Measurements from ENCODE around the gene CCNJL.

The CCNJL gene

DNA sequence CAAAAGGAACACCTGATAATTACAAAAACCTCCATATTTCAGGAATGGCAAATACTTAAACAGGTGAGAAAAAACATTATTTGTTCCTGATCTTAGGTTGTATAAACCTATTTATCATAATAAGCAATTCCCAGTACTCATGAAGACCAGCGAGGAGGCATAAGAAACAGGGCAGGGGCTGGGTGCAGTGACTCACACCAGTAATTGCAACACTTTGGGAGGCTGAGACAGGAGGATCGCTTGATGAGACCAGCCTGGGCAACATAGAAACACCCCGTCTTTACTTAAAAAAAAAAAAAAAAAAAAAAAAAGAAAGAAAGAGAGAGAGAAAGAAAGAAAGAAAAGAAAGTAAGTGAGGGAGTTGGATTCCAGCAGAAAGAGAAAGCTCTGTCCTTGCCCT, 21.6 kb downstream of the CCNJL start:
- no peak overlapping the region for H3K9ac ChIP-seq (ENCODE audit: low read depth, low read length)
- H3K4me1 ChIP-seq (ENCODE audit: control insufficient read depth, insufficient read depth, low read length): peaks cover 46% of the 10 kb centered on the region
- no peaks in the 10 kb centered on the region for H3K36me3 ChIP-seq (ENCODE audit: control insufficient read depth, insufficient read depth, low read length)
- H3K27me3 ChIP-seq (ENCODE audit: control insufficient read depth, insufficient read depth, low read length): no peaks in the 10 kb centered on the region
- no peak overlapping the region for H3K4me3 ChIP-seq (ENCODE audit: low read depth, low read length)
- no peak overlapping the region for H3K27ac ChIP-seq (ENCODE audit: low read depth, low read length)
- no peaks in the 10 kb centered on the region for H3K9me3 ChIP-seq (ENCODE audit: control insufficient read depth, insufficient read depth, low read length)

DNA sequence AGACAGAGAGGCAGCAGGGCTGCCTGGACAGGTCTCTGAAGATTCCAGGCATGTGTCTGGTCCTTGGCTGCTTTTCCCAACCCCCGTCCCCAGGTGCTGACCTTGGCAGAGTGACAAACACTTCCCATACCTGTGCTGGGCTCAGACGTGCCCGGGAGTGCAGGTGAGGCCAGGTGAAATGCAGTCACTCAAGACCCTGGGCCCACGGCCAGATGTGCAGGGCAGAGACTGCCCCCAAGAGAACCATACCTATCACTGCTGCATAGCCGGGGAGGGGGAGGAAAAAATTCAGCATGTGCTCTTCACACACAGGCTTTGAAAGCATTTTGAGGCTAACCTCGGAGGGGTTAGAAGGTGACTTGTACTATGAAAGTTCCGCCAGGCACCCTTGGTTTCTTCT, 22.6 kb downstream of the CCNJL start:
- Histone ChIP-seq H3K9ac (ENCODE audit: low read depth, low read length) (peak overlapping the region; percentile 32), H3K4me1 (ENCODE audit: control insufficient read depth, insufficient read depth, low read length) (peaks cover 44% of the 10 kb centered on the region), H3K4me3 (ENCODE audit: low read depth, low read length) (no peak overlapping the region), H3K27ac (ENCODE audit: low read depth, low read length) (peak overlapping the region; percentile 21), H3K9me3 (ENCODE audit: control insufficient read depth, insufficient read depth, low read length) (no peaks in the 10 kb centered on the region), H3K27me3 (ENCODE audit: control insufficient read depth, insufficient read depth, low read length) (no peaks in the 10 kb centered on the region), H3K36me3 (ENCODE audit: control insufficient read depth, insufficient read depth, low read length) (0 out of 2 replicates have a peak, but pooled peaks cover 3% of the 10 kb centered on the region)

DNA sequence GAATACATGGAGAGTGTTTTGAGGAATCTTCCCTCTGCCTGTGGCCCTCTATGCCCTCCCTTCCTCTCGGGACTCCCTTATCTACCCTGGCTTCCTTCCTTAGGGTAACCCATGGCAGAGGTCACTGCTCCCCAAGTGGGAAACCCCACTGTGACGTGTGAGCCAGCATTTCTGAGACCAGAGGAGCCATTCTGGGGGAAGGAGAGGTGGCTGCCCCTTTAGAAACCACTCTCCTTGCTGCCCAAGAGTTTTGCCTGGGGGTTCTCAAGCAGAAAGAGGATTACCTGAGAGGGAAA, 23.1 kb downstream of the CCNJL start:
- no peaks in the 10 kb centered on the region for H3K27me3 ChIP-seq (ENCODE audit: control insufficient read depth, insufficient read depth, low read length)
- 0 out of 2 replicates have a peak, but pooled peaks cover 5% of the 10 kb centered on the region for H3K36me3 ChIP-seq (ENCODE audit: control insufficient read depth, insufficient read depth, low read length)
- no peaks in the 10 kb centered on the region for H3K9me3 ChIP-seq (ENCODE audit: control insufficient read depth, insufficient read depth, low read length)
- H3K27ac ChIP-seq (ENCODE audit: low read depth, low read length): peak overlapping the region; percentile 21
- peaks cover 40% of the 10 kb centered on the region for H3K4me1 ChIP-seq (ENCODE audit: control insufficient read depth, insufficient read depth, low read length)
- H3K9ac ChIP-seq (ENCODE audit: low read depth, low read length): peak overlapping the region; percentile 32; the same call in 1 of the 2 replicates
- no peak overlapping the region for H3K4me3 ChIP-seq (ENCODE audit: low read depth, low read length)

DNA sequence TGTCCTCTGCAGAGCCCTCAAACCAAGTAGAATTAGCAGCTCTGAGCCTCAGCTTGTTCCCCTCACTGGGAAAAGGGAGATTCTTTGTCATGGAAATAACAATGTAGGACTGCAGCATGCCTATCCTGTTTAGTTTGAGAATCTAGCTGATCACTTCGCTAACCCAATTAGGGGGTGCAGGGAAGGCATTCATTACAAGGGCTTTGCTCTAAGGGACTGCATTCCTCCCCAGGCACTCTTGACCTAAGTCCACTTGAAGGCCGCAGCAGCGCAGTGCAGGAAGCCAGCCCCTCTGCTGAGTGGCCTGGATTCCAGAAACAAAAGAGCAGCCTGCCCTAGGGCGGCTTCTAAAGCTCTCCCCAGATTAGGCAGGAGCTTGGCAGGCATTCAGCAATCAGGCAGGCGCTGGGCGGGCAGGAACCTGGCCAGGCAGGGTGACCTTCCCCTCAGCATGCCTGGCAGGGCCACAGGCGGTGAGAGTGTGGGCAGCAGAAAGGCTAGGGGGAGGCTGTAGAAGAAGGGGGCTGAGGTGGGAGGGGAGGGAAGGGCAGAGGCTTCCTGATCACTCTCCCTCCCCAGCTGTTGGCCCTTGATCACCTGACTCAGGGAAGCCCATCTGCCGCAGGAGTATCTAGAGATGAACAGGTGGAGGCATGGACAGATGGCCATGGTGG, 24.8 kb downstream of the CCNJL start:
- H3K9me3 ChIP-seq (ENCODE audit: control insufficient read depth, insufficient read depth, low read length): no peaks in the 10 kb centered on the region
- H3K36me3 ChIP-seq (ENCODE audit: control insufficient read depth, insufficient read depth, low read length): 0 out of 2 replicates have a peak, but pooled peaks cover 5% of the 10 kb centered on the region
- peaks cover 30% of the 10 kb centered on the region for H3K4me1 ChIP-seq (ENCODE audit: control insufficient read depth, insufficient read depth, low read length)
- H3K4me3 ChIP-seq (ENCODE audit: low read depth, low read length): 0 out of 2 replicates have a peak overlapping the region, but pooled peaks have one; percentile 1
- H3K27me3 ChIP-seq (ENCODE audit: control insufficient read depth, insufficient read depth, low read length): no peaks in the 10 kb centered on the region
- 0 out of 2 replicates have a peak overlapping the region, but pooled peaks have one; percentile 12 for H3K9ac ChIP-seq (ENCODE audit: low read depth, low read length)
- peak overlapping the region; percentile 96 for H3K27ac ChIP-seq (ENCODE audit: low read depth, low read length)

DNA sequence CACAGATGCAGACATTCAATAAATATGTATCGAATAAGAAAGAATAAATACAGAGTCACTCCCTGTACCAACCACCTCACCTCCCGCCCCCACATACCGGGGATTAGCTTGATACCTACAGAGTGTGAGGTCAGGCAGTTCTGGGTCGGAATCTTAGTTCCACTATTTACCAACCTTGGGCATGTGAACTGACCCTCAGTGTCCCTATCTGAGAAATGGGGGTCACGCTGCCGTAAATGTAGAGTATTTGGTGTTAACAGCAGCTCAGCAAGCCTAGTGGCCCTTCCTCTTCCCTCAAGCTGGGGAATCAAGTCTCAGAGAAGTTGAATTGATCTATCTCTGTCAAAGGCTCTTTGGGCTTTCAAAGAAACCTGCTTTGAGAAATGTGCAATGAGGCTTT, 25.4 kb downstream of the CCNJL start:
- H3K9ac ChIP-seq (ENCODE audit: low read depth, low read length): 0 out of 2 replicates have a peak overlapping the region, but pooled peaks have one; percentile 6
- H3K36me3 ChIP-seq (ENCODE audit: control insufficient read depth, insufficient read depth, low read length): 0 out of 2 replicates have a peak, but pooled peaks cover 5% of the 10 kb centered on the region
- H3K27ac ChIP-seq (ENCODE audit: low read depth, low read length): peak overlapping the region; percentile 96
- peaks cover 30% of the 10 kb centered on the region for H3K4me1 ChIP-seq (ENCODE audit: control insufficient read depth, insufficient read depth, low read length)
- H3K9me3 ChIP-seq (ENCODE audit: control insufficient read depth, insufficient read depth, low read length): no peaks in the 10 kb centered on the region
- no peaks in the 10 kb centered on the region for H3K27me3 ChIP-seq (ENCODE audit: control insufficient read depth, insufficient read depth, low read length)
- H3K4me3 ChIP-seq (ENCODE audit: low read depth, low read length): 0 out of 2 replicates have a peak overlapping the region, but pooled peaks have one; percentile 1

DNA sequence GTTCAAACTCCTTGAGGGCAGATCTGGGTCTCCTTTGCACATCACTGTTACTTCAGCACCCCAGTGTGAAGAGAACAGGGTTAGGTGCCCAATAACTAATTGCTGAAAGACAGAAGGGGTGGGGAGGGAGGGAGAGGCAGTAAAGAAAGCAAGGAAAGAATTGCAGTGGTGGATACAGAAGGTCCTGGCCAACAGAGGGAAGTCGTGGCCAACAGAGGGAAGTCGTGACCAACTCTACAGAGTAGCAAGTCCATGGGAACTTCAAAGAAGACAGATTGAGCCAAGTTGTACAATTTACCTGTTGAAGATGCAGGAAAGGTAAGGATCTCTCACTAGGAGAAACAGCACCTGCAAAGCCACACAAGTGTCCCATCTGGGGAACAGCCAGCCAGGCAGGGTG, 27.0 kb downstream of the CCNJL start:
- Histone ChIP-seq H3K36me3 (ENCODE audit: control insufficient read depth, insufficient read depth, low read length) (peaks cover 8% of the 10 kb centered on the region; the same call in 1 of the 2 replicates), H3K4me1 (ENCODE audit: control insufficient read depth, insufficient read depth, low read length) (peaks cover 36% of the 10 kb centered on the region), H3K9me3 (ENCODE audit: control insufficient read depth, insufficient read depth, low read length) (no peaks in the 10 kb centered on the region), H3K4me3 (ENCODE audit: low read depth, low read length) (no peak overlapping the region), H3K9ac (ENCODE audit: low read depth, low read length) (no peak overlapping the region), H3K27ac (ENCODE audit: low read depth, low read length) (no peak overlapping the region), H3K27me3 (ENCODE audit: control insufficient read depth, insufficient read depth, low read length) (no peaks in the 10 kb centered on the region)

DNA sequence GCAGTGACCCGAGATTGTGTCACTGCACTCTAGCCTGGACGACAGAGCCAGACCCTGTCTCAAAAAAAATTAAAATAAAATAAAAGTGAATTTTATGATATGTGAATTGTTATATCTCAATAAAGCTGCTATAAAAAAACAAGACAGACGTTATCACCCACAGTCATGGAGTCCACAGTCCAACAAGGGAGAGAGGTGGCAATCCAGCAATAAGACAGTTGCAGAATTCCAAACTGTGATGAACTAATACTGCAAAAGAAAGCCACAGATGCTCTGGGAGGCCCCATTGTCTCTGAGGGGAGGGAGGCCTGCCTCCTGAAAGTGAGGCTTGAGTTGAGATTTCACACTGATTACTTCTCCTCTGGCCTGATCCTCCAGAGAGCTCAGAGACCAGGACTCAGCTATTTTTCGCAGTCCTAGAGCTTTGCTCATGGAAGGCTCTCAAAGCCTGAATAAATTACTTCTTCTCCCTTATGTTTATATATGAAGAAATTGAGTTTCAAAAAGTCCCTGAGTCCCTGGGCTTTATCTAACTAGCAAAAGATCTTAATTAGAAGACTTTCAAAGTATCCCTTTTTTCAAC, 28.0 kb downstream of the CCNJL start:
- H3K27me3 ChIP-seq (ENCODE audit: control insufficient read depth, insufficient read depth, low read length): no peaks in the 10 kb centered on the region

DNA sequence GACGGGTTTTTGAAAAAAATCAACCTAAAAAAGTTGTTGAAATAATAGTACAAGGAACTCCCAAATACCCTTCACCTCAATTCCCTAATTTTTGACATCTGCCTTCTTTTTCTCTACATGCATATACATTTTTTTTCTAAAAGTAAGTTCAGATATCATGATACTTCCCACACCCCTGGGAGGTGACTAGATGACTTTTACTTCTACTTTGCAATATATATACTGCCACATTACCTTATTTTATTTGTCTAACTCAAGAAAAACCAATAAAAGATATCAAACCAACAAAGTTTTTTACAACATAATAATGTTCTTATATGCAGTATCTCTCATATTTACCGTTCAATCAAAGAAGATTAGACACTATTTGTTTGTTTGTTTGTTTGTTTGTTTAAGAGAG, 31.1 kb downstream of the CCNJL start:
- no peaks in the 10 kb centered on the region for H3K9me3 ChIP-seq (ENCODE audit: control insufficient read depth, insufficient read depth, low read length)
- no peak overlapping the region for H3K4me3 ChIP-seq (ENCODE audit: low read depth, low read length)
- H3K36me3 ChIP-seq (ENCODE audit: control insufficient read depth, insufficient read depth, low read length): peaks cover 32% of the 10 kb centered on the region
- no peak overlapping the region for H3K9ac ChIP-seq (ENCODE audit: low read depth, low read length)
- peaks cover 5% of the 10 kb centered on the region; the same call in 1 of the 2 replicates for H3K4me1 ChIP-seq (ENCODE audit: control insufficient read depth, insufficient read depth, low read length)
- H3K27me3 ChIP-seq (ENCODE audit: control insufficient read depth, insufficient read depth, low read length): no peaks in the 10 kb centered on the region
- H3K27ac ChIP-seq (ENCODE audit: low read depth, low read length): no peak overlapping the region

More for the DNA sequence above, 28.0 kb downstream of the CCNJL start:
- peaks cover 18% of the 10 kb centered on the region; the same call in 1 of the 2 replicates for H3K36me3 ChIP-seq (ENCODE audit: control insufficient read depth, insufficient read depth, low read length)
- peaks cover 29% of the 10 kb centered on the region for H3K4me1 ChIP-seq (ENCODE audit: control insufficient read depth, insufficient read depth, low read length)
- no peak overlapping the region for H3K9ac ChIP-seq (ENCODE audit: low read depth, low read length)
- no peak overlapping the region for H3K27ac ChIP-seq (ENCODE audit: low read depth, low read length)
- H3K9me3 ChIP-seq (ENCODE audit: control insufficient read depth, insufficient read depth, low read length): no peaks in the 10 kb centered on the region
- H3K4me3 ChIP-seq (ENCODE audit: low read depth, low read length): no peak overlapping the region

DNA sequence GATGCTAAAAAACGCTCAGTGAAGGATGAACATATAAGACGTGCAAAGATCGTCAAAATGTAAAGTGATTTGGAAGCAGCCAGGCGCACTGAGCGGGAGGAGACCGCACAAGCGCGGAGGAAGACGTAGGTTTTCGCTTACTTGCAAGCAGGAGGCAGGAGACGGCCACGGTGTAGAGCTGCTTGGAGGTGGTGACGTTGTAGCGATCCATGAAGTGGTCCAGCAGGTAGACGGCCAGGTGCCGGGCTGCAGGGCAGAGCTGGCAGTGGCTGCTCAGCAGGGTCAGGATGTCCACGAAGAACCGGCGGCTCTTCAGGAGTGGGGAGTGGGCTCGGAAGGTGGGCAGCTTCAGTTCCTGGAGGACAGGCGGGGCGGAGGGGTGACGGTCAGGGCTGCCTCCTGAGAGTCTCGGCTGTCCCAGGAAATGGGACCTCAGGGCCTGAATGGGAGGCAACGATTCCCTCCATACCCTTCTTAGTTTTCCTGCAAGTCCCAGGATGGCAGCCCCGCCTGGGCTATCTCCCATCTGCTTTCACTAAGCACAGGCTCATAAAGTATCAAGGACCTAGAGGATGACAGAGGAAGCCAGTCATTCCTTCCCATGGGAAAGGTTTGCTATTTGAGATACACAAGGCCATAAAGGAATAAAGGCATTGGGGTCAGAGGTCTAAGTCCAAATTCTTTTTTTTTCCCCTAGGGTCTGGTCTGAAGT, 31.8 kb downstream of the CCNJL start:
- H3K9me3 ChIP-seq (ENCODE audit: control insufficient read depth, insufficient read depth, low read length): no peaks in the 10 kb centered on the region
- peaks cover 5% of the 10 kb centered on the region; the same call in 1 of the 2 replicates for H3K4me1 ChIP-seq (ENCODE audit: control insufficient read depth, insufficient read depth, low read length)
- H3K9ac ChIP-seq (ENCODE audit: low read depth, low read length): no peak overlapping the region
- H3K36me3 ChIP-seq (ENCODE audit: control insufficient read depth, insufficient read depth, low read length): peaks cover 36% of the 10 kb centered on the region
- no peaks in the 10 kb centered on the region for H3K27me3 ChIP-seq (ENCODE audit: control insufficient read depth, insufficient read depth, low read length)
- no peak overlapping the region for H3K4me3 ChIP-seq (ENCODE audit: low read depth, low read length)
- no peak overlapping the region for H3K27ac ChIP-seq (ENCODE audit: low read depth, low read length)

DNA sequence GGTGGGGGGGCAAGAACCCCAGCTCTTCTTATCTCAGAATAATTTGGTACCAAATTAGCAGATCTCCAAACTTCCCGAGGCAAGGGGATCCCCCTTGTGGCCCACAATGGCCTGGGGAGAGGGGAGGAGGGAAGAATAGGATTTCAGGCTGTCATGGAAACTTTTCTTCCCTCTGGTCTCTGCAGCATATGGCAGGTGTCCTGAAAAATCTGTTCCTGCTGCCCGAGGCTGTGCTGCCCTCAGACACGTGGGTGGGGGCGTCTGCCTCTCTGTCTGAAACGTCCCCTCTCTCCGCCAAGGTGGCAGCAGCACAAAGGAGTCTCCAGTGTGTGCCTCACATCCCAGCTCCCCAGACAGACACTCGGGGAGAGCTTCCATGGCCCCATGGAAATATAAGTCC, 34.0 kb downstream of the CCNJL start:
- Histone ChIP-seq H3K27ac (ENCODE audit: low read depth, low read length) (no peak overlapping the region), H3K9me3 (ENCODE audit: control insufficient read depth, insufficient read depth, low read length) (no peaks in the 10 kb centered on the region), H3K4me3 (ENCODE audit: low read depth, low read length) (no peak overlapping the region), H3K36me3 (ENCODE audit: control insufficient read depth, insufficient read depth, low read length) (peaks cover 31% of the 10 kb centered on the region), H3K27me3 (ENCODE audit: control insufficient read depth, insufficient read depth, low read length) (no peaks in the 10 kb centered on the region), H3K4me1 (ENCODE audit: control insufficient read depth, insufficient read depth, low read length) (0 out of 2 replicates have a peak, but pooled peaks cover 5% of the 10 kb centered on the region), H3K9ac (ENCODE audit: low read depth, low read length) (no peak overlapping the region)

DNA sequence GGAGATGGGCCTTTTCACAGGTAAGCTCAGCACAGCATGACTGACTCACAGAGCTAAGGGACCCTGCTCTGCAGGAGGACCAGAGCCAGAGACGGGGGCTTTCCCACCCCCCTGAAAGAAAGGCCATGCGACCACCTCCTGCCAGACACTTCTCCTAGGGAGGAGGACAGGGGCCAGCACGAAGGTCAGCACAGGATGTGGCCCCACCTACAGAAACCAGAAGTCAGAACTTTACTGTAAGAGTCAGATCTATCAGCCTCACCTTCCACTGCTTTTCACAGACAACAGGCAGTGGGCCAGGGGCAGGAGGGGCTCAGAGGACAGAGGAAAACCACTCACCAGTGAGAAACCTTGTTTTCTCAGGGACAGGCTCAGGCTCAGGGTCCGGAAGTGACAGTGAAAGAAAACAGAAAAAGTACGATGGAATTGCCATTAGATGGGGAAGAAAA, 37.9 kb downstream of the CCNJL start:
- no peaks in the 10 kb centered on the region for H3K27me3 ChIP-seq (ENCODE audit: control insufficient read depth, insufficient read depth, low read length)
- peaks cover 25% of the 10 kb centered on the region for H3K36me3 ChIP-seq (ENCODE audit: control insufficient read depth, insufficient read depth, low read length)
- no peak overlapping the region for H3K4me3 ChIP-seq (ENCODE audit: low read depth, low read length)
- no peak overlapping the region for H3K27ac ChIP-seq (ENCODE audit: low read depth, low read length)
- peaks cover 21% of the 10 kb centered on the region for H3K4me1 ChIP-seq (ENCODE audit: control insufficient read depth, insufficient read depth, low read length)
- H3K9ac ChIP-seq (ENCODE audit: low read depth, low read length): no peak overlapping the region
- H3K9me3 ChIP-seq (ENCODE audit: control insufficient read depth, insufficient read depth, low read length): no peaks in the 10 kb centered on the region
